HCT116 (cell line): ENCODE measurements around the gene RAB3GAP2.

Experiments used
- CEBPB ChIP-seq: IDR thresholded peaks from 2 replicates; pipeline ENCODE4 v1.6.1; 2012; ENCODE audit warnings: low read depth
- EZH2 ChIP-seq: fragments of 200-600 bp; sonication (generic); IDR thresholded peaks from 2 replicates; pipeline ENCODE4 v1.6.1; 2017; ENCODE audit warnings: antibody characterized with exemption, mixed run types
- JUND ChIP-seq: IDR thresholded peaks from 2 replicates; pipeline ENCODE4 v1.6.1; 2012
- POLR2A ChIP-seq: IDR thresholded peaks from 2 replicates; pipeline ENCODE4 v1.7.0; 2011; ENCODE audit warnings: borderline replicate concordance; ENCODE audit not compliant: insufficient read depth, insufficient read length; ENCODE audit errors: extremely low read depth
- TF ChIP-seq, protein P1 (sequence below): IDR thresholded peaks from 2 replicates; pipeline ENCODE4 v1.6.1; 2012
- TF ChIP-seq, protein P2 (sequence below), 3 experiments: fragments of 200-600 bp in 1 of 3; sonication (generic) in 1 of 3; IDR thresholded peaks in 2 of 3; conservative IDR thresholded peaks in 1 of 3; 2 replicates each; pipeline ENCODE4 v1.5.1; 2012 to 2017; ENCODE audit warnings: low read depth in 2 of 3, low read length in 2 of 3, antibody characterized with exemption in 1 of 3, borderline replicate concordance in 1 of 3, control low read depth in 1 of 3, mild to moderate bottlenecking in 1 of 3, mixed read lengths in 1 of 3, mixed run types in 1 of 3, moderate library complexity in 1 of 3; ENCODE audit not compliant: insufficient read depth in 1 of 3
- TF ChIP-seq, protein P3 (sequence below): IDR thresholded peaks from 2 replicates; pipeline ENCODE4 v1.6.1; 2012; ENCODE audit warnings: low read depth

DNA sequence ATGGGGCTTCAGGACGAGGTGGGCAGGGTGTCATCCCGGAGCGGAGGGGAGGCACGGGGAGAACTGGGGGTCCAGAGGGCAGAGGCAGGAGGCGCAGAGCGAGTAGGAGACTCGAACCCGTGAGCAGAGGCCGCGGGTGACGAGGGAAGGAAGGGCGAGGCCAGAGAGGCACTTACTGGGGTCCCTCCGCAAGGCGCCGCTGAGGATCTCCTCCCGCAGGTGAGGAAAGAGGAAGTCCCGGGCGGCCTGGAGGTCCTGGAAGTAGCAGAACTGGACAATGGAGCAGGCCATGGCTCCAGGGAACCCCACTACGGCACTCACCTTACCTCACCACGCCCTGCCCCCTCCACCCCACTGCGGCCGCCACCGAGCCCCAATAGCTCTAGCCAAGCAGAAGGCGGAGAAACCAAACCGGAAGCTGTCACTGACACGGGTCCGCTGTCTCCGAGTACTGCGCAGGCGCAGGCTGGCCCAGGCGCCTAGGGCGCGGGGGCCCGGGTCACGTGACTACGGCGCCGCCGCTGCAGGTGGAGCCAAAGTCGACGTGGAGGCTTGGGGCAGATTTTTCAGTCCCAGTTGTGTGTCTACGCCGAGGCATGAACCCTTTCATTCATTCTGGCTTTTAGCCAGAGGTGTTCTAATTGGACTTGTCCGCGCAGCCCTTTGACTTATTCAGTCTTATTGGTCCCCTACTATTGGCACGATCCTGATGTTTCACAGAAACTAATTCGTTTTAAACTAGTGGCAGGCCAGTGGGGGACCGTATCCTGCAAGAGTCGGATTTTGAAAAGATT lies at the start of gene RAB3GAP2:
- TF ChIP-seq, protein P1, sequence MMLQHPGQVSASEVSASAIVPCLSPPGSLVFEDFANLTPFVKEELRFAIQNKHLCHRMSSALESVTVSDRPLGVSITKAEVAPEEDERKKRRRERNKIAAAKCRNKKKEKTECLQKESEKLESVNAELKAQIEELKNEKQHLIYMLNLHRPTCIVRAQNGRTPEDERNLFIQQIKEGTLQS: no peak
- TF ChIP-seq, protein P2, sequence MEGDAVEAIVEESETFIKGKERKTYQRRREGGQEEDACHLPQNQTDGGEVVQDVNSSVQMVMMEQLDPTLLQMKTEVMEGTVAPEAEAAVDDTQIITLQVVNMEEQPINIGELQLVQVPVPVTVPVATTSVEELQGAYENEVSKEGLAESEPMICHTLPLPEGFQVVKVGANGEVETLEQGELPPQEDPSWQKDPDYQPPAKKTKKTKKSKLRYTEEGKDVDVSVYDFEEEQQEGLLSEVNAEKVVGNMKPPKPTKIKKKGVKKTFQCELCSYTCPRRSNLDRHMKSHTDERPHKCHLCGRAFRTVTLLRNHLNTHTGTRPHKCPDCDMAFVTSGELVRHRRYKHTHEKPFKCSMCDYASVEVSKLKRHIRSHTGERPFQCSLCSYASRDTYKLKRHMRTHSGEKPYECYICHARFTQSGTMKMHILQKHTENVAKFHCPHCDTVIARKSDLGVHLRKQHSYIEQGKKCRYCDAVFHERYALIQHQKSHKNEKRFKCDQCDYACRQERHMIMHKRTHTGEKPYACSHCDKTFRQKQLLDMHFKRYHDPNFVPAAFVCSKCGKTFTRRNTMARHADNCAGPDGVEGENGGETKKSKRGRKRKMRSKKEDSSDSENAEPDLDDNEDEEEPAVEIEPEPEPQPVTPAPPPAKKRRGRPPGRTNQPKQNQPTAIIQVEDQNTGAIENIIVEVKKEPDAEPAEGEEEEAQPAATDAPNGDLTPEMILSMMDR (IDR thresholded peaks at IDR 0.05 in 2 of 3, conservative IDR thresholded peaks at IDR 0.05 in 1 of 3; ENCODE audit: borderline replicate concordance in 1 of 3, insufficient read depth in 1 of 3, low read depth in 2 of 3, low read length in 2 of 3): no peak
- TF ChIP-seq CEBPB (no peak), EZH2 (no peak), JUND (no peak), POLR2A (peak; percentile 88)
- TF ChIP-seq, protein P3, sequence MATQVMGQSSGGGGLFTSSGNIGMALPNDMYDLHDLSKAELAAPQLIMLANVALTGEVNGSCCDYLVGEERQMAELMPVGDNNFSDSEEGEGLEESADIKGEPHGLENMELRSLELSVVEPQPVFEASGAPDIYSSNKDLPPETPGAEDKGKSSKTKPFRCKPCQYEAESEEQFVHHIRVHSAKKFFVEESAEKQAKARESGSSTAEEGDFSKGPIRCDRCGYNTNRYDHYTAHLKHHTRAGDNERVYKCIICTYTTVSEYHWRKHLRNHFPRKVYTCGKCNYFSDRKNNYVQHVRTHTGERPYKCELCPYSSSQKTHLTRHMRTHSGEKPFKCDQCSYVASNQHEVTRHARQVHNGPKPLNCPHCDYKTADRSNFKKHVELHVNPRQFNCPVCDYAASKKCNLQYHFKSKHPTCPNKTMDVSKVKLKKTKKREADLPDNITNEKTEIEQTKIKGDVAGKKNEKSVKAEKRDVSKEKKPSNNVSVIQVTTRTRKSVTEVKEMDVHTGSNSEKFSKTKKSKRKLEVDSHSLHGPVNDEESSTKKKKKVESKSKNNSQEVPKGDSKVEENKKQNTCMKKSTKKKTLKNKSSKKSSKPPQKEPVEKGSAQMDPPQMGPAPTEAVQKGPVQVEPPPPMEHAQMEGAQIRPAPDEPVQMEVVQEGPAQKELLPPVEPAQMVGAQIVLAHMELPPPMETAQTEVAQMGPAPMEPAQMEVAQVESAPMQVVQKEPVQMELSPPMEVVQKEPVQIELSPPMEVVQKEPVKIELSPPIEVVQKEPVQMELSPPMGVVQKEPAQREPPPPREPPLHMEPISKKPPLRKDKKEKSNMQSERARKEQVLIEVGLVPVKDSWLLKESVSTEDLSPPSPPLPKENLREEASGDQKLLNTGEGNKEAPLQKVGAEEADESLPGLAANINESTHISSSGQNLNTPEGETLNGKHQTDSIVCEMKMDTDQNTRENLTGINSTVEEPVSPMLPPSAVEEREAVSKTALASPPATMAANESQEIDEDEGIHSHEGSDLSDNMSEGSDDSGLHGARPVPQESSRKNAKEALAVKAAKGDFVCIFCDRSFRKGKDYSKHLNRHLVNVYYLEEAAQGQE: no peak
